Adrenal gland (tissue), 5 donors: ENCODE data around the gene ATG16L2.

Experiments
- CTCF ChIP-seq, 6 experiments: fragments of 450-650 bp in 4 of 6; fragments of 200-600 bp in 2 of 6; sonication (generic) in 1 of 6; IDR thresholded peaks; 1 replicate in 5 of 6; 2 replicates in 1 of 6; pipeline versions ENCODE4 v1.5.1 to v1.8.0; 2016 to 2021; ENCODE audit warnings: antibody characterized with exemption in 6 of 6, mild to moderate bottlenecking in 2 of 6, moderate library complexity in 1 of 6
- POLR2A ChIP-seq, 2 donors: fragments of 450-650 bp; IDR thresholded peaks; one replicate each; pipeline ENCODE4 v1.6.1; 2017; ENCODE audit warnings: antibody characterized with exemption in 2 of 2, mild to moderate bottlenecking in 2 of 2, moderate library complexity in 1 of 2
- donor health status: DM: no; HTN: no; CAD: no.

- TF ChIP-seq CTCF (IDR thresholded peaks at IDR 0.05) (no peak), POLR2A (IDR thresholded peaks at IDR 0.05) (no peak)
Measured at GRCh38 chr11:72779495-72780128, 34.6 kb upstream of the ATG16L2 start.
